Upper lobe of right lung (tissue), 1 donor: ENCODE measurements around the gene RECQL. TPM values are rescaled to one million over a fixed set of nuclear protein-coding genes. Genes with fewer than 3 reads are reported as not detected.
A peak's percentile ranks its signal among the peaks of the same experiment; 100 is the strongest.

Experiments
- ATAC-seq: fragments of 200-7000 bp; cut with Tn5 transposase; one replicate; pipeline ENCODE4 v1.9.1; 2020; ENCODE audit warnings: mild to moderate bottlenecking, moderate library complexity
- DNase-seq: peaks from one replicate; pipeline ENCODE4 v3.0.0-alpha.2; 2020
- H3K27ac ChIP-seq: fragments of 200-600 bp; one replicate; pipeline ENCODE4 v1.8.0; 2022
- H3K27me3 ChIP-seq: fragments of 200-600 bp; one replicate; pipeline ENCODE4 v1.8.0; 2022; ENCODE audit warnings: mild to moderate bottlenecking
- H3K36me3 ChIP-seq: fragments of 200-600 bp; one replicate; pipeline ENCODE4 v1.8.0; 2022
- H3K4me1 ChIP-seq: fragments of 200-600 bp; one replicate; pipeline ENCODE4 v1.8.0; 2022
- H3K4me3 ChIP-seq: fragments of 200-600 bp; one replicate; pipeline ENCODE4 v1.8.0; 2022; ENCODE audit warnings: mild to moderate bottlenecking
- H3K9me3 ChIP-seq: fragments of 200-600 bp; one replicate; pipeline ENCODE4 v1.8.0; 2022
- CTCF ChIP-seq: fragments of 200-600 bp; IDR thresholded peaks from one replicate; pipeline ENCODE4 v1.8.0; 2022; ENCODE audit warnings: antibody characterized with exemption
- intact Hi-C: fragments of 100-400 bp; cut with DNase I; formaldehyde crosslinking; loops from one replicate; pipeline ENCODE4 v1.11.0; 2022
- total RNA-seq: library from RNA; stranded (reverse); fragmentation: NEBNext Ultra II Directional; extraction: Animal tissue kit (Norgen Biotek cat#: 25700); gene quantifications from one replicate; pipeline ENCODE4 v1.2.1, GENCODE V29; 2021
- donor health status: DM: no; HTN: yes; CAD: no; lungs with severe emphysema.

RECQL gene
- total RNA-seq, 1 donor from 2014 or later = 29.6 TPM

- H3K4me1 ChIP-seq = no peaks in the 10 kb centered on the region
- ATAC-seq (no peak), DNase-seq (no peak)
- no peaks in the 10 kb centered on the region for H3K36me3 ChIP-seq
- no peak for TF ChIP-seq CTCF
- H3K9me3 ChIP-seq = no peaks in the 10 kb centered on the region
- H3K4me3 ChIP-seq = no peak overlapping the region
- no peaks in the 10 kb centered on the region for H3K27me3 ChIP-seq
- intact Hi-C loops = no loop called here
- H3K27ac ChIP-seq = no peak overlapping the region
Observed at GRCh38 chr12:21542403-21542802, 41.0 kb upstream of the RECQL start.

GRCh38 chr12:21541773-21542172 lies 40.3 kb upstream of the RECQL start:
- Histone ChIP-seq H3K9me3 (no peaks in the 10 kb centered on the region), H3K4me1 (no peaks in the 10 kb centered on the region), H3K4me3 (no peak overlapping the region), H3K27ac (no peak overlapping the region), H3K27me3 (no peaks in the 10 kb centered on the region), H3K36me3 (no peaks in the 10 kb centered on the region)
- ATAC-seq (no peak), DNase-seq (no peak)
- no peak for TF ChIP-seq CTCF
- intact Hi-C loops = no loop called here

- TF ChIP-seq CTCF = no peak
- Histone ChIP-seq H3K9me3 (no peaks in the 10 kb centered on the region), H3K27me3 (no peaks in the 10 kb centered on the region), H3K4me1 (no peaks in the 10 kb centered on the region), H3K36me3 (no peaks in the 10 kb centered on the region), H3K27ac (no peak overlapping the region), H3K4me3 (no peak overlapping the region)
- intact Hi-C loops = no loop called here
- DNase-seq (no peak), ATAC-seq (no peak)
Observed at GRCh38 chr12:21539797-21540196, 38.4 kb upstream of the RECQL start.

- ATAC-seq (no peak), DNase-seq (no peak)
- Histone ChIP-seq H3K4me3 (no peak overlapping the region), H3K36me3 (no peaks in the 10 kb centered on the region), H3K4me1 (no peaks in the 10 kb centered on the region), H3K27me3 (no peaks in the 10 kb centered on the region), H3K9me3 (no peaks in the 10 kb centered on the region), H3K27ac (no peak overlapping the region)
- intact Hi-C loops = no loop called here
- TF ChIP-seq CTCF = no peak
Observed at GRCh38 chr12:21538061-21538653, 36.7 kb upstream of the RECQL start.

- no peaks in the 10 kb centered on the region for H3K4me1 ChIP-seq
- no peaks in the 10 kb centered on the region for H3K9me3 ChIP-seq
- no peak overlapping the region for H3K4me3 ChIP-seq
- intact Hi-C loops = no loop called here
- DNase-seq (no peak), ATAC-seq (no peak)
- H3K27me3 ChIP-seq = no peaks in the 10 kb centered on the region
- H3K27ac ChIP-seq = no peak overlapping the region
- H3K36me3 ChIP-seq = no peaks in the 10 kb centered on the region
- TF ChIP-seq CTCF = no peak
Observed at GRCh38 chr12:21529456-21529855, 28.0 kb upstream of the RECQL start.

GRCh38 chr12:21528953-21529352 lies 27.5 kb upstream of the RECQL start:
- Histone ChIP-seq H3K27me3 (no peaks in the 10 kb centered on the region), H3K4me3 (no peak overlapping the region), H3K36me3 (no peaks in the 10 kb centered on the region), H3K4me1 (no peaks in the 10 kb centered on the region), H3K9me3 (no peaks in the 10 kb centered on the region), H3K27ac (no peak overlapping the region)
- ATAC-seq (peak; percentile 71), DNase-seq (no peak)
- no peak for TF ChIP-seq CTCF
- intact Hi-C loops = no loop called here
